D721Med (cell line): ENCODE results near the gene DTWD2.

Experiments used
- DNase-seq: peaks from one replicate; pipeline ENCODE4 v3.0.0; 2011; ENCODE audit warnings: low spot score; ENCODE audit not compliant: insufficient read length
- FAIRE-seq: peaks from 2 replicates; lab custom pipeline; 2011; peaks lifted over from hg19 to GRCh38; lab: Jason Lieb, UNC
- TF ChIP-seq, protein P1 (sequence below): IDR thresholded peaks from 2 replicates; pipeline ENCODE4 v1.5.1; 2012; ENCODE audit warnings: mild to moderate bottlenecking, control low read depth; ENCODE audit not compliant: insufficient read depth; ENCODE audit errors: missing control alignments

The DTWD2 gene

DNA sequence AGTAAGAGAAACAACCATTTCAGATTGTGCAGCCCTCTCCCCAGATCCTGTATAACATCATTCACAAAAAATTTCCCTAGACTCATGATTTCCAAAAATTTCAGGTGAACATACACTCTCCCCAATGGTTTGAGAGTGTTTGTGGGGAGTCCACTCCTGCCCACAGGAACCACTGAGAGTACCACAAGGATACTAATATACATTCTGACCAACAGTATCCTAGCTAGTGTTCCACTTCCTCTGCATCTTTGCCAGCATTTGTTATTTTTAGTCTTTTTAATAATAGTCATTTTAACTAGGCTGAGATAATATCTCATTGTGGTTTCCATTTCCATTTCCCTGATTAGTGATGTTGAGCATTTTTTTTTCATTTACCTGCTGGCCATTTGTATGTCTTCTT is 155.4 kb downstream of the DTWD2 start:
- TF ChIP-seq, protein P1, sequence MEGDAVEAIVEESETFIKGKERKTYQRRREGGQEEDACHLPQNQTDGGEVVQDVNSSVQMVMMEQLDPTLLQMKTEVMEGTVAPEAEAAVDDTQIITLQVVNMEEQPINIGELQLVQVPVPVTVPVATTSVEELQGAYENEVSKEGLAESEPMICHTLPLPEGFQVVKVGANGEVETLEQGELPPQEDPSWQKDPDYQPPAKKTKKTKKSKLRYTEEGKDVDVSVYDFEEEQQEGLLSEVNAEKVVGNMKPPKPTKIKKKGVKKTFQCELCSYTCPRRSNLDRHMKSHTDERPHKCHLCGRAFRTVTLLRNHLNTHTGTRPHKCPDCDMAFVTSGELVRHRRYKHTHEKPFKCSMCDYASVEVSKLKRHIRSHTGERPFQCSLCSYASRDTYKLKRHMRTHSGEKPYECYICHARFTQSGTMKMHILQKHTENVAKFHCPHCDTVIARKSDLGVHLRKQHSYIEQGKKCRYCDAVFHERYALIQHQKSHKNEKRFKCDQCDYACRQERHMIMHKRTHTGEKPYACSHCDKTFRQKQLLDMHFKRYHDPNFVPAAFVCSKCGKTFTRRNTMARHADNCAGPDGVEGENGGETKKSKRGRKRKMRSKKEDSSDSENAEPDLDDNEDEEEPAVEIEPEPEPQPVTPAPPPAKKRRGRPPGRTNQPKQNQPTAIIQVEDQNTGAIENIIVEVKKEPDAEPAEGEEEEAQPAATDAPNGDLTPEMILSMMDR = no peak
- no peak for DNase-seq
- no peak for FAIRE-seq

DNA sequence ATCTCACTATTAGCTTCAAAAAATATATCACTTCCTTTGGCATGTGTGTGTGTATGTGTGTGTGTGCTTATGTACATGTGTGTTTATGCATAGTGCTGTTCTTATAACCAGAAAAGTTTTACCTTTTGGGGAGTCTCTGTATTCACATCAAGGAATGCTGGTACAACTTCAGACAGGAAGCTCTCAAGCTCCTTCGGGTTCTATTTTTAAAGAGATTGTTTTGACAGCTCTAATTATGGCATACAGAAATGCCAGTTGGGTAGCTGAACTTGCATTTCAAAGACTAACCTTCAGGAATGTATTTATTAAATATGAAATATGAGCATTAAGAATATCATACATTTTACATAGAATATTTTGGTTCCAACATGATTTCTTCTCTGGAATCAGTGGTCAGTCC is 163.1 kb downstream of the DTWD2 start:
- FAIRE-seq (no peak), DNase-seq (no peak)
- TF ChIP-seq, protein P1 = no peak

DNA sequence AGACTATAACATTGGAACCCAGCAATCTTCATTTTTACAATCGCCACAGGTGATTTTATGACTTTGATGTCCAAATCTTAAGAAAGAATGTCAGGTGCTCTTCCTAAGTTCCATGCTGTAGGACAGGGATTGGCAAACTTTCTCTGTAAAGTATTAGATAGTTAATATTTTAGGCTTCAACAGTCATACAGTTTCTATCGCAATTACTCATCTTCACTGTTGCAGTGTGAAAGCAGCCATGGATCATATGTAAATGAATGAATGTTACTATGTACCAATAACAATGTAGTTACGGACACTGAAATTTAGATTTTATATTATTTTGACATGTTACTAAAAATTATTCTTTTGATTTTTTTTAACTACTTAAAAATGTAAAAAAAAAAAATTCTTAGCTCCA is 169.7 kb downstream of the DTWD2 start:
- FAIRE-seq = no peak
- no peak for DNase-seq
- TF ChIP-seq, protein P1 = no peak

DNA sequence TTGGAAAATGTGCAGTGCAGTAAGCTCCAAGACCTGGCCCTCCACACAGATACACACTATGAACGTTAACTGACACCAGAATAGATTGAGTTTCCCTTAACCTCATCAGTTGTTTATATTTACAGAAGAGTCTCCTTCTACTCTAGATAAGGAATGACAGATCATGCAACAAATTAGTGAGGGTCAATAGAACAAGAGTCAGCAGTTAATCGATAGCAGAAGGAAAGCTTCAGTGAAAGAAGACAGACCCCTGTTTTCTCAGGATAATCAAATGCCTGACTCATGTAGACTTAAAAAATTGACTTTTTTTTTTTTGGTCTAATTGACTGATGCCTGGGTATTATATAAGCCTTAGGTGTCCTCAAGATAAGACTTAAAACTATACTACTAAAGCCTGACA is 179.9 kb downstream of the DTWD2 start:
- DNase-seq = no peak
- no peak for FAIRE-seq
- TF ChIP-seq, protein P1 = no peak

DNA sequence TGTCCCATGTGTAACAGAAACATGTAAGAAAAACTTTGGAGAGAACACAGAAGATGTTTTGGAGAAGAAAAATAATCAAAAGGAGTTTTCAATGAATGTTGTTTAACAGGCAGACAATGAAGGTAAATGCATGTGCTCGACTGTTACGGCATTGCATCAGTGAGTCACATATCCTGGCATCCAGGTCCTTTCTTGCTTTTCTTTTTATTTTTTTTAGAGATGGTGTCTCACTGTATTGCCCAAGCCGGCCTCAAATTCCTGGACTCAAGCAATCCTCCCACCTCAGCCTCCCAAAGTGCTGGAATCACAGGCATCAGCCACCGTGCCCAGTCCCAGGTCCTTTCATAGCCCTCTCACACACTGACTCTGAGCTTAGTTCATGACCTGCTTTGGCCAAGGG is 181.8 kb downstream of the DTWD2 start:
- FAIRE-seq (no peak), DNase-seq (no peak)
- TF ChIP-seq, protein P1 = no peak

DNA sequence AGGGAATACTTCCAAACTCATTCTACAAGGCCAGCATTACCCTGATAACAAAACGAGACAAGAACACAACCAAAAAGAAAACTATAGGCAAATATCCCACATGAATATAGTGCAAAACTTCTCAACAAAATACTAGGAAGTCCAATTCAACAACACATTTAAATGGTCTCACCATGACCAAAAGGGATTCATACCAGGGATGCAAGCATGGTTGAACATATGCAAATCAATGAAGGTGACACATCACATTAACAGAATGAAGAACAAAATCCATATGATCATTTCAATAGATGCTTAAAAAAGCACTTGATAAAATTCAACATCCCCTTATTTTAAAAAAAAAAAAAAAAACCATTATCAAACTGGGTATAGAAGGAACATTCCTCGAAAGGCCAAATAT is 186.0 kb downstream of the DTWD2 start:
- FAIRE-seq (no peak), DNase-seq (no peak)
- TF ChIP-seq, protein P1 = no peak

DNA sequence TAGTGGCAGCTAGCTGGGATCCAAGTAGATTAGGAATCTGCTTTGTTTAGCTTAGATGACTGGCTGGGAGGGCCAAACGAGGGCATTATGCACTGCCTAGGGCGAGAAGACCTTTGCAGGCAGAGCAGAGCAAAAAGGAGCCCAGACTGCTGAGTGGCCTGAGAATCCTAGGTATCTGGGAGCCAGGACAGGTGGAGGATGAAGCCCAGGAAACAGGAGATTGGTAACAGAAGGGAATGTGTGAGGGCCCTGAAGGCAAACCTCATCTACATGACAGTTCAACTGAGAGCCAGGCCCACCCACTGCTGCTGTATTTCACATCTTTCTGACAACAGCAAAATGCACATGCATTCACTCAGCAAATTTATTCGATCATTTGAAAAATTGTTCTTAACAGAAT is 192.3 kb downstream of the DTWD2 start:
- FAIRE-seq = no peak
- TF ChIP-seq, protein P1 = no peak
- DNase-seq = no peak
